Immature natural killer cell (primary cell): Measurements from ENCODE around the gene CNN2. TPM values are rescaled to one million over a fixed set of nuclear protein-coding genes. Genes with fewer than 3 reads are reported as not detected.

Experiments used
- DNase-seq, 3 donors: peaks; one replicate each; pipeline ENCODE4 v3.0.0; 2022; ENCODE audit warnings: mixed read lengths in 1 of 3
- H3K27ac Mint-ChIP-seq, 6 donors: one replicate each; pipeline ENCODE4 v1.8.0; 2020; ENCODE audit warnings: mixed read lengths in 6 of 6, mild to moderate bottlenecking in 5 of 6, inconsistent platforms in 4 of 6, moderate library complexity in 3 of 6
- H3K27me3 Mint-ChIP-seq, 3 donors: one replicate each; pipeline ENCODE4 v1.8.0; 2020 to 2021; ENCODE audit warnings: low read depth in 3 of 3, mild to moderate bottlenecking in 3 of 3, mixed read lengths in 3 of 3, moderate library complexity in 3 of 3, inconsistent platforms in 1 of 3
- H3K36me3 Mint-ChIP-seq, 3 donors: one replicate each; pipeline ENCODE4 v1.8.0; 2020; ENCODE audit warnings: mixed read lengths in 3 of 3, inconsistent platforms in 2 of 3, mild to moderate bottlenecking in 2 of 3
- H3K4me1 Mint-ChIP-seq, 2 donors: one replicate each; pipeline ENCODE4 v1.8.0; 2020; ENCODE audit warnings: inconsistent platforms in 2 of 2, mild to moderate bottlenecking in 2 of 2, mixed read lengths in 2 of 2, moderate library complexity in 1 of 2
- H3K4me3 Mint-ChIP-seq, 5 donors: one replicate each; pipeline ENCODE4 v1.8.0; 2020; ENCODE audit warnings: mild to moderate bottlenecking in 5 of 5, mixed read lengths in 5 of 5, inconsistent platforms in 3 of 5, moderate library complexity in 3 of 5
- H3K9me3 Mint-ChIP-seq, 6 donors: one replicate each; pipeline ENCODE4 v1.8.0; 2020; ENCODE audit warnings: mild to moderate bottlenecking in 6 of 6, mixed read lengths in 6 of 6, inconsistent platforms in 4 of 6, moderate library complexity in 3 of 6
- polyA plus RNA-seq, 3 donors: library from polyadenylated mRNA; unstranded; fragments of 300-500 nt; fragmentation: Illumina TruSeq; gene quantifications; one replicate each; pipeline ENCODE4 v1.2.3, GENCODE V29; 2021

Gene CNN2
- polyA plus RNA-seq, 3 donors from 2014 or later: 227 to 382 (median 255) TPM

GRCh38 chr19:1076951-1077350 is 50.5 kb downstream of the CNN2 start:
- DNase-seq: peak; percentile 92 to 93 (median 92)
- Mint-ChIP-seq H3K36me3 (peaks cover 12 to 18% (median 14%) of the 10 kb centered on the region in 3 donors), H3K4me3 (peak overlapping the region; percentile 76 to 86 (median 79)), H3K27me3 (peaks cover 18 to 51% (median 22%) of the 10 kb centered on the region in 3 donors), H3K9me3 (no peaks in the 10 kb centered on the region), H3K4me1 (peaks cover 34 to 51% of the 10 kb centered on the region in 2 donors), H3K27ac (peak overlapping the region; percentile 93 to 97 (median 96))

DNA sequence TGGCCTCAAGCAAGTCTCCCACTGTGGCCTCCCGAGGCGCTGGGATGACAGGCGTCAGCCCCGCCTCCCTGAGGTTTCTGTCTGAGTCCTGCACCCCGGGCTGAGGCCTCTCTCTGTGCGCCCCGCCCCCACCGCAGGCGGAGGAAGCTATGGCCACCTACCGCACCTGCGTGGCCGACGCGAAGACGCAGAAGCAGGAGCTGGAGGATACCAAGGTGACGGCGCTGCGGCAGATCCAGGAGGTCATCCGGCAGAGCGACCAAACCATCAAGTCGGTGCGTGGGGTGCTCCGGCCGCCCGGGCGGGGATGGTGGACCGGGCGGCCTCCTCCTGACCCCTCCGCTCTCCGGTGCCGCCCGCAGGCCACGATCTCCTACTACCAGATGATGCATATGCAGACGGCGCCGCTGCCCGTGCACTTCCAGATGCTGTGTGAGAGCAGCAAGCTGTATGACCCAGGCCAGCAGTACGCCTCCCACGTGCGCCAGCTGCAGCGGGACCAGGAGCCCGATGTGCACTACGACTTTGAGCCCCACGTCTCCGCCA is 53.2 kb downstream of the CNN2 start:
- no peak overlapping the region for H3K4me3 Mint-ChIP-seq
- DNase-seq: no peak
- H3K36me3 Mint-ChIP-seq: peaks cover 13 to 15% (median 13%) of the 10 kb centered on the region in 3 donors
- peaks cover 17 to 35% (median 17%) of the 10 kb centered on the region in 3 donors for H3K27me3 Mint-ChIP-seq
- no peaks in the 10 kb centered on the region for H3K9me3 Mint-ChIP-seq
- no peak overlapping the region for H3K27ac Mint-ChIP-seq
- H3K4me1 Mint-ChIP-seq: peaks cover 21 to 39% of the 10 kb centered on the region in 2 donors

DNA sequence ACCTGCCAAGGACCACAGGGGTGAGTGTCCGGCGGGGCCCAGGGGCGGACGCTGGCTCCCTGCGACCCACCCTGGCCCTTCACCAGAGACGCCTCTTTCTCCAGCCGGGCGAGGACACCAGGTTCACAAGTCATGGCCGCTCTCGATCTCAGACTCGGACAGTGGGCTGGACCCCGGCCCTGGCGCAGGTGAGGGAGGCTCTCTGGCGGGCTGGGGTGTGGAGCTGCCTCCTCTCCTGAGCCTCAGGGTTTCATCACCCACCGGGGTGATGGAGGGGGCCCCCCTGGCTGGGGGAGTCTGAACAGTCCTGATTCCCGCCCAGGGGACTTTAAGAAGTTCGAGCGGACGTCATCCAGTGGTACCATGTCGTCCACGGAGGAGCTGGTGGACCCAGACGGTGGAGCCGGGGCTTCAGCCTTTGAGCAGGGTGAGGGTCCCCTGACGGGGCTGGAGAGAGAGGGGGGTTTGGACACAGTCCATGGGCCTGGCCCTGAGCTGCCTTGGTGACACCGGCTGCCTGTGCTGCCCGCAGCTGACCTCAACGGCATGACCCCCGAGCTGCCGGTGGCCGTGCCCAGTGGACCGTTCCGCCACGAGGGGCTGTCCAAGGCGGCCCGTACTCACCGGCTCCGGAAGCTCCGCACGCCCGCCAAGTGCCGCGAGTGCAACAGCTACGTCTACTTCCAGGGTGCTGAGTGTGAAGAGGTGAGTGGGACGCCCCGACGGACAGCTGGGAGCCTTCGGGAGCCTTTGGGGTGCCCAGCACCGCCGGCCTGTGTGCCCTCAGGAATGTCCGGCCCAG is 54.2 kb downstream of the CNN2 start:
- no peak for DNase-seq
- H3K27ac Mint-ChIP-seq: peak overlapping the region in 1 of 6 donors; percentile 57

DNA sequence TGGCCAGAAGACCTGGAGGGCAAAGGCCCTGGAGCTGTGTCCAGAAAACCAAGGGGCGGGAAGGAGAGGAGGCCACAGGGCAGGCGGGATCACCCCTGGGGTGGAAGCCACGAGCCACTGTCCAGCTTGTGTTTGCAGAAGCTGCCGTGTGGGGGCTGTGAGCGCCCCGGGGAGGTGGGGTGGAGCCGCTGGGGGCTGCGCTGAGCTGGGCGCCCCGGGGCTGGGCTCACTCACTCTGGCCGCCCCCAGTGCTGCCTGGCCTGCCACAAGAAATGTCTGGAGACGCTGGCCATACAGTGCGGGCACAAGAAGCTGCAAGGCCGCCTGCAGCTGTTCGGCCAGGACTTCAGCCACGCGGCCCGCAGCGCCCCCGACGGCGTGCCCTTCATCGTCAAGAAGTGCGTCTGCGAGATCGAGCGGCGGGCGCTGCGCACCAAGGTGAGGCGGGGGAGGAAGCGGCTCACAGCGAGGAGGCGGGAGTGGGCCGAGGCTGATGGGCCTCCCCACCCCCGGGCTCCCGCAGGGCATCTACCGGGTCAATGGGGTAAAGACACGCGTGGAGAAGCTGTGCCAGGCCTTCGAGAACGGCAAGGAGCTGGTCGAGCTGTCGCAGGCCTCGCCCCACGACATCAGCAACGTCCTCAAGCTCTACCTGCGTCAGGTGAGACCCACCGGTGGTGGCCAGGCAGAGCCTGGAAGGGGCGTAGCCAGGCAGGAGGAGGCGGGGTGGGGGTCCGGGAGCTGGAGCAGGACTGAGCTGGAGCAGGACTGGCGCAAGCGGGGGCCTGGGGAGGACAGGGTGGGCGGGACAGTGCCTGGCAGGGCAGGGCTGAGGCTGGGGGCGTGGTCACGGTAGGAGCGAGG is 55.1 kb downstream of the CNN2 start:
- Mint-ChIP-seq H3K27me3 (peaks cover 8 to 26% (median 11%) of the 10 kb centered on the region in 3 donors), H3K4me1 (peaks cover 14 to 33% of the 10 kb centered on the region in 2 donors), H3K9me3 (no peaks in the 10 kb centered on the region), H3K36me3 (peaks cover 5 to 16% (median 11%) of the 10 kb centered on the region in 3 donors), H3K4me3 (no peak overlapping the region), H3K27ac (peak overlapping the region in 1 of 6 donors; percentile 57)
- DNase-seq: no peak

More for the DNA sequence above, 54.2 kb downstream of the CNN2 start:
- Mint-ChIP-seq H3K36me3 (peaks cover 11 to 22% (median 17%) of the 10 kb centered on the region in 3 donors), H3K27me3 (peaks cover 12 to 33% (median 15%) of the 10 kb centered on the region in 3 donors), H3K4me3 (no peak overlapping the region), H3K9me3 (no peaks in the 10 kb centered on the region), H3K4me1 (peaks cover 24 to 41% of the 10 kb centered on the region in 2 donors)

DNA sequence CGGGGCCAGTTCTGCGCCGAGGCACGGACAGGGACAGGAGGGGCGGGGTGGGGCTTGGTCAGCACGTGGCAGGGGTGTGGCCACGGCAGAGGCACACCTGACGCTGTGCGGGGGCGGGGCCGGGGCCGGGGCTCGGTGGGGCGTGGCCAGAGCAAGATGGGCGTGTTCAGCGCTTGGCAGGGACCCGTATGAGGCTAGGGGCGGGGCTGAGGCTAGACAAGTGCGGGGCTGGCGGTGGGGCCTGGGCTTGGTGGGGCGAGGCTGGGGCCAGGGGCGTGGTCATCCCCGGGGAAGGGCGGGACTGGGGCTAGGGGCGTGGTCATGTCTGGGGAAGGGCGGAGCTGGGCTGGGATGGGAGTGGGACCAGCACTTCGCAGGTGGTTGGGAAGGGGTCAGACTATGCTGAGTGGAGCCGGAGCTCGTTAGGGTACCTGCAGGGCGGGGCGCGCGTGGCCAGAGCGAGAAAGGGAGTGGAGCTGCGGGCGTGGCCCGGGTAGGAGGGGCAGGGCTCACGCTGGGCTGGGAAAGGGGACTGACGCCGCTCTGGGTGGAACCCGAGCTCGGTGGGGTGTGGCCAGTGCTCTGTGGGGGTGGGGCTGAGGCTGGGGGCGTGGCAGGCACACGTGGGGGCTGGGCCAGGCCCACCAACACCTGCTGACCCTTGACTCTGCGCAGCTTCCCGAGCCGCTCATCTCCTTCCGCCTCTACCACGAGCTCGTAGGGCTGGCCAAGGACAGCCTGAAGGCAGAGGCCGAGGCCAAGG is 55.9 kb downstream of the CNN2 start:
- Mint-ChIP-seq H3K4me3 (no peak overlapping the region), H3K27ac (peak overlapping the region in 1 of 6 donors; percentile 11), H3K9me3 (no peaks in the 10 kb centered on the region), H3K4me1 (peaks cover 8 to 28% of the 10 kb centered on the region in 2 donors), H3K36me3 (peaks cover 0 to 11% (median 7%) of the 10 kb centered on the region in 3 donors), H3K27me3 (peaks cover 3 to 19% (median 3%) of the 10 kb centered on the region in 3 donors)
- no peak for DNase-seq

GRCh38 chr19:1082928-1083816 is 56.8 kb downstream of the CNN2 start:
- DNase-seq: no peak
- no peaks in the 10 kb centered on the region for H3K9me3 Mint-ChIP-seq
- H3K36me3 Mint-ChIP-seq: peaks cover 4 to 16% (median 11%) of the 10 kb centered on the region in 3 donors
- no peak overlapping the region for H3K4me3 Mint-ChIP-seq
- H3K27ac Mint-ChIP-seq: peak overlapping the region in 1 of 6 donors; percentile 53
- peaks cover 16 to 29% of the 10 kb centered on the region in 2 donors for H3K4me1 Mint-ChIP-seq
- peaks cover 6 to 21% (median 10%) of the 10 kb centered on the region in 3 donors for H3K27me3 Mint-ChIP-seq

DNA sequence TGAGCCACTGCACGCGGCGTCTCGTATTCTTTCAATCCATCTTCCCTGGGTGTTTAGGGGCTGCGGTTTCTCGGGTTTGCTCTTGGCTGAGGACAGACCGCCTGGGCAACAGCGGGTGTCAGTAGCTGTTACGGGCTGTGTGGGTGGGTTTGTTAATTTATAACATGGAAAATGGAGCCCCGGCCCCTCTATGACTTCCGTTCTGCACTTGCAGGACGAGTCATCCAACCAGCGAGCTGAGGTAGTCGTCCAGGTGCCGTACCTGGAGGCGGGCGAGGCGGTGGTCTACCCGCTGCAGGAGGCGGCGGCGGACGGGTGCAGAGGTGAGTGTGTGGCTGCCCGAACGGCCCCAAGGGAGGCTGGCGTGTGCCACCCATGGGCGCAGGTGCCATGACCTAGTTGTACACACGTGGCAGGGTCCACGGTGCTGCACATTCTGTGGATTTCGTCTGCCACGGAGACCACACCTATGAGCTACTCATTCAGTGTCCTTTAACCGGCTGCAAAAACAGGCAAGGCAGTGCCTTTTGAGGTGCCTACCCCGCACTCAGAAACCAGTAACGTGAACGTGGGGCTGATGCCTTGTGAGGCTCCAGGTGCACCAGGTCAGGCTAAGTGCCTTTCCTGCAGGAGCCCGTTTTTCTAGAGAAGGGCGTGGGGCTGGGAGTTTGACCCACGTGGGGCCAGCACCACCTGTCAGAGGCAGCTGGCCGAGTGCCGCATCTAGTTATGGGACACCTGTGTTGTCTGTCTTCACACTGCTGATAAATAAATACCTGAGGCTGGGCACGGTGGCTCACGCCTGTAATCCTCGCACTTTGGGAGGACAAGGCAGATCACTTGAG is 57.8 kb downstream of the CNN2 start:
- peak overlapping the region; percentile 30 to 82 (median 50) for H3K27ac Mint-ChIP-seq
- DNase-seq: no peak
- peaks cover 10 to 26% (median 13%) of the 10 kb centered on the region in 3 donors for H3K27me3 Mint-ChIP-seq
- no peak overlapping the region for H3K4me3 Mint-ChIP-seq
- H3K36me3 Mint-ChIP-seq: peaks cover 4 to 16% (median 11%) of the 10 kb centered on the region in 3 donors
- H3K9me3 Mint-ChIP-seq: no peaks in the 10 kb centered on the region
- H3K4me1 Mint-ChIP-seq: peaks cover 18 to 30% of the 10 kb centered on the region in 2 donors

DNA sequence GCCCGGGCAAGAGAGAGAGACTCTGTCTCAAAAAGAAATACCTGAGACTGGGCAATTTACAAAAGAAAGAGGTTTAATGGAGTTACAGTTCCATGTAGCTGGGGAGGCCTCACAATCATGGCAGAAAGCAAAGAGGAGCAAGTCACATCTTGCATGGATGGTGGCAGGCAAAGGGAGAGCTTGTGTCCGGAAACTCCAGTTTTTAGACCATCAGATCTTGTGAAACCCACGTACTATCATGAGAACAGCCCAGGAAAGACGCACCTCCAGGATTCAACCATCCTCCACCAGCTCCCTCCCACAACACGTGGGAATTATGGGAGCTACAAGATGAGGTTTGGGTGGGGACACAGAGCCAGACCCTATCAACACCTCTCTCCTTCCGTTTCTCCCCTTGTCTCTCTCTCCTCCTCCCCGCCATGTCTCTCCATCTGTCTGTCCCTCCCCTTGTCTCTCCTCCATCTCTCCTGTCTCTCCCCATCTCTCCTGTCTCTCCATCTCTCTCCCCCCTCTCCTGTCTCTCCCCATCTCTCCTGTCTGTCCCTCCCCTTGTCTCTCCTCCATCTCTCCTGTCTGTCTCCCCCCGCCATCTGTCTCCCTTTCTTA is 58.7 kb downstream of the CNN2 start:
- Mint-ChIP-seq H3K4me1 (peaks cover 18 to 30% of the 10 kb centered on the region in 2 donors), H3K4me3 (peak overlapping the region in 2 of 5 donors; percentile 5 to 7), H3K9me3 (no peaks in the 10 kb centered on the region), H3K27me3 (peaks cover 10 to 26% (median 13%) of the 10 kb centered on the region in 3 donors), H3K36me3 (peaks cover 4 to 16% (median 11%) of the 10 kb centered on the region in 3 donors), H3K27ac (peak overlapping the region; percentile 5 to 82 (median 72))
- DNase-seq: no peak

- peaks cover 18 to 30% of the 10 kb centered on the region in 2 donors for H3K4me1 Mint-ChIP-seq
- H3K9me3 Mint-ChIP-seq: no peaks in the 10 kb centered on the region
- no peak overlapping the region for H3K4me3 Mint-ChIP-seq
- H3K27me3 Mint-ChIP-seq: peaks cover 10 to 26% (median 13%) of the 10 kb centered on the region in 3 donors
- DNase-seq: no peak
- H3K36me3 Mint-ChIP-seq: peaks cover 4 to 16% (median 11%) of the 10 kb centered on the region in 3 donors
- H3K27ac Mint-ChIP-seq: peak overlapping the region in 4 of 6 donors; percentile 16 to 82 (median 55)
Measured at GRCh38 chr19:1085676-1086442, 59.5 kb downstream of the CNN2 start.

DNA sequence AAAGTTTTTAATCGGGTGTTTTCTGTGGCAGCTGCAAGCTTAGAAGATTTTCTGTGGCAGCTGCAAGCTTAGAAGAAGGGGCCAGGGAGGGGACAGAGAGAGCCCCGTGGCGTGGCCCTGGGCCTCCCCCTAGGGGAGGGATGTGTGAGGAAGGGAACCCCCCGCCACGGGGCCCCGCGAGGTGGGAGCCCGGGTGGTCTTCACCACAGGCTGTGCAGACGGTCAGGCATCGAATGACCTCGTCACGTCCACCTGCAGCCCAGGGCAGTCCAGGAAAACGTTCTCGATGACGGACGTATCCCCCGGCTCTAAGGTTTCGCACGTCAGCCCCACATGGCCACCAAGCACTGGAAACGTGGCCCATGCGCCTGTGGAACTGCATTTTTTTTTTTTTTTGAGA is 60.2 kb downstream of the CNN2 start:
- peaks cover 9 to 26% (median 13%) of the 10 kb centered on the region in 3 donors for H3K27me3 Mint-ChIP-seq
- no peak overlapping the region for H3K4me3 Mint-ChIP-seq
- peak overlapping the region in 2 of 6 donors; percentile 17 to 93 for H3K27ac Mint-ChIP-seq
- DNase-seq: no peak
- H3K9me3 Mint-ChIP-seq: no peaks in the 10 kb centered on the region
- peaks cover 18 to 27% of the 10 kb centered on the region in 2 donors for H3K4me1 Mint-ChIP-seq
- H3K36me3 Mint-ChIP-seq: peaks cover 4 to 16% (median 11%) of the 10 kb centered on the region in 3 donors
